Activated CD4-positive, alpha-beta T cell treated with anti-CD3 and anti-CD28 coated beads, Interleukin-2, amount 10 ng/mL, durations not matched to agents 24 days and 14 days (primary cell): Measurements from ENCODE around the gene AEN. TPM values are rescaled to one million over a fixed set of nuclear protein-coding genes. Genes with fewer than 3 reads are reported as not detected.
"Not testable (repeated sequence)": the region's sequence is repeated elsewhere in the genome, so short reads cannot be mapped to it uniquely, and the experiment has no call there.

Experiments used
- DNase-seq: peaks from one replicate; pipeline ENCODE4 v3.0.0; 2022
- H3K27ac Mint-ChIP-seq: one replicate; pipeline ENCODE4 v1.8.0; 2022; ENCODE audit warnings: mild to moderate bottlenecking, mixed read lengths
- H3K27me3 Mint-ChIP-seq: one replicate; pipeline ENCODE4 v1.8.0; 2022; ENCODE audit warnings: mixed read lengths
- H3K36me3 Mint-ChIP-seq: one replicate; pipeline ENCODE4 v1.8.0; 2022; ENCODE audit warnings: low read depth, mild to moderate bottlenecking, mixed read lengths
- H3K4me1 Mint-ChIP-seq: one replicate; pipeline ENCODE4 v1.8.0; 2021; ENCODE audit warnings: mixed read lengths
- H3K4me3 Mint-ChIP-seq: one replicate; pipeline ENCODE4 v1.8.0; 2022; ENCODE audit warnings: mild to moderate bottlenecking, moderate library complexity, mixed read lengths
- H3K9me3 Mint-ChIP-seq: one replicate; pipeline ENCODE4 v1.8.0; 2021; ENCODE audit warnings: mixed read lengths
- intact Hi-C: fragments of 100-400 bp; cut with micrococcal nuclease; formaldehyde crosslinking; loops from one replicate; pipeline ENCODE4 v1.15.1; 2023
- total RNA-seq: library from RNA; stranded (reverse); gene quantifications from 2 replicates; pipeline ENCODE4 v1.2.3, GENCODE V29; 2022

The AEN gene
- total RNA-seq, 1 donor from 2014 or later, result 72.4 TPM

GRCh38 chr15:88630798-88631463, 9.8 kb downstream of the AEN start:
- no peak for DNase-seq
- Mint-ChIP-seq H3K4me3 (no peak overlapping the region), H3K27me3 (no peaks in the 10 kb centered on the region)

GRCh38 chr15:88631464-88632028, 10.4 kb downstream of the AEN start:
- no peaks in the 10 kb centered on the region for H3K27me3 Mint-ChIP-seq
- H3K27ac Mint-ChIP-seq, result no peak overlapping the region
- intact Hi-C loops, result no loop called here
- DNase-seq, result no peak
- no peaks in the 10 kb centered on the region for H3K9me3 Mint-ChIP-seq
- H3K4me1 Mint-ChIP-seq, result peaks cover 69% of the 10 kb centered on the region
- no peak overlapping the region for H3K4me3 Mint-ChIP-seq
- H3K36me3 Mint-ChIP-seq, result peaks cover 68% of the 10 kb centered on the region

More at GRCh38 chr15:88630798-88631463, 9.8 kb downstream of the AEN start:
- Mint-ChIP-seq H3K27ac (peak overlapping the region; percentile 87), H3K9me3 (no peaks in the 10 kb centered on the region), H3K36me3 (peaks cover 68% of the 10 kb centered on the region), H3K4me1 (peaks cover 66% of the 10 kb centered on the region)
- intact Hi-C loops, result no loop called here

- DNase-seq, intact Hi-C loops, H3K27me3 Mint-ChIP-seq, H3K4me3 Mint-ChIP-seq, H3K9me3 Mint-ChIP-seq: not testable (repeated sequence)
- peak overlapping the region; percentile 71 for H3K27ac Mint-ChIP-seq
- H3K36me3 Mint-ChIP-seq, result peaks cover 67% of the 10 kb centered on the region
- H3K4me1 Mint-ChIP-seq, result peaks cover 71% of the 10 kb centered on the region
These were observed 11.7 kb downstream of the AEN start for GRCh38 chr15:88632797-88633196.

GRCh38 chr15:88634449-88634848, 13.3 kb downstream of the AEN start:
- H3K27me3 Mint-ChIP-seq, result no peaks in the 10 kb centered on the region
- H3K4me3 Mint-ChIP-seq, result no peak overlapping the region
- peaks cover 58% of the 10 kb centered on the region for H3K36me3 Mint-ChIP-seq
- H3K9me3 Mint-ChIP-seq, result no peaks in the 10 kb centered on the region
- H3K27ac Mint-ChIP-seq, result peak overlapping the region; percentile 70
- intact Hi-C loops, result no loop called here
- H3K4me1 Mint-ChIP-seq, result peaks cover 67% of the 10 kb centered on the region
- no peak for DNase-seq

DNA sequence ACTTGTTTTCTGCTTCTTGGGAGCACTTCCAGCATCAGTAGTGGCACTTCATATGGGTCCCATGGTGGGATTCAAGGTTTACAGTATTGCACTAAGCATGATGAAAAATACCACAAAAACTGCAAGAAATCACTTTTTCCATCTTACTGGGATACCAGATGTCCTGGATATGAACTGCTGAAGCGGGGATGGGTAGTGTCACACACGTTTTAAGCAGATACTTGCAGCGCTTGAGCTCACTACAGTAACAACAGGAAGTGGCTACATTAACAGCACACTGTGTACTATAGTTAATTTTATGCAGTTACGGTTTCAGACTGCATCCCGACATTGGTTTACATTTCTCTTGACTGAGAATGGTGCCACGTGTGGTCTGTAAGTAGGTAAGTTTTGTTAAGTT, 14.2 kb downstream of the AEN start:
- intact Hi-C loops, result loop anchor here (1.0 kb wide), 1 partner anchor 8 kb away; no protein-coding TSS in a partner anchor

DNA sequence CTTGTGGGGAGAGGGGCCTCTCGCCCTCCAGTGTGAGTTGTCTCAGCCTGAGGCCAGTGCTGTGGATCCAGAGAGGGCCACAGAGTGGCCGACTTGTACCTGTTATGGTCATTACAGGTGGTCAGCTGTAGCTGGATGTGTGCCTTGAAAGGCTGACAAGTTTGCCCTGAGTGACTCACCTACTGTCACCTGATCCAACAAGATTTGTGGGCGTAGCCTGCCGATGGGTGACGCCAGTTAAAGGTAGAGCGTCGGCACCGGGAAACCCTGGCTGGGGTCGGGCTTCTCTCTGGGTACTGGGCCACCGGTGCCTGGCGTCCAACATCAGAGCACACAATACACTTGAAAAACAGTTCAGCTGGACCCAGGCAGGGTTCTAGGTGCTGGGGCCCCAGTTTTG, 14.9 kb downstream of the AEN start:
- Mint-ChIP-seq H3K4me1 (peaks cover 67% of the 10 kb centered on the region), H3K9me3 (no peaks in the 10 kb centered on the region), H3K36me3 (peaks cover 56% of the 10 kb centered on the region), H3K27ac (peak overlapping the region; percentile 96), H3K4me3 (peak overlapping the region; percentile 89), H3K27me3 (no peaks in the 10 kb centered on the region)
- intact Hi-C loops, result no loop called here
- DNase-seq, result peak; percentile 92

More for the DNA sequence above, 14.2 kb downstream of the AEN start:
- Mint-ChIP-seq H3K4me3 (peak overlapping the region; percentile 89), H3K9me3 (no peaks in the 10 kb centered on the region), H3K27ac (peak overlapping the region; percentile 96), H3K27me3 (no peaks in the 10 kb centered on the region), H3K36me3 (peaks cover 59% of the 10 kb centered on the region), H3K4me1 (peaks cover 68% of the 10 kb centered on the region)
- DNase-seq, result peak; percentile 86

- H3K27ac Mint-ChIP-seq, result peak overlapping the region; percentile 96
- intact Hi-C loops, result no loop called here
- H3K4me3 Mint-ChIP-seq, result peak overlapping the region; percentile 89
- peaks cover 51% of the 10 kb centered on the region for H3K36me3 Mint-ChIP-seq
- peaks cover 65% of the 10 kb centered on the region for H3K4me1 Mint-ChIP-seq
- no peaks in the 10 kb centered on the region for H3K9me3 Mint-ChIP-seq
- peak; percentile 65 for DNase-seq
- no peaks in the 10 kb centered on the region for H3K27me3 Mint-ChIP-seq
These were observed 15.5 kb downstream of the AEN start for GRCh38 chr15:88636654-88637053.

DNA sequence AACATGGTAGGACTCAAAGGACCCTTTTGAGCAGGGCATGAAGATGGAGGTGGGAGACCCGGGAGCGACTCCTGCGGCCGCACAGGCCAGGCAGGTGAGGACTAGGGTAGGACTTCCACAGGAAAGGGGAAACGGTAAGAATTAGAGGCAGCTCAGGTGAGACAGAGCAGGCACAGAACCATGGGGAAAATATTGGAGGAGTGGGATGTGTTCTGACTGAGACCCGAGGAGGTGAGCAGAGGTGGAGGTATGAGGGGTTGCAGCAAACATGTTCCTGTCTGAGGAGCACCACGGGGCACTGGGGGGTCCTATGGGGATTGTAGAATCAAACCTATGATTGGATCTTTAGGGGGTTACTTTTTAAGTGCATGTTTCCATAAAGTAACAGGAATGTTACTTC, 16.3 kb downstream of the AEN start:
- intact Hi-C loops, result no loop called here
- peaks cover 51% of the 10 kb centered on the region for H3K36me3 Mint-ChIP-seq

GRCh38 chr15:88637841-88638625, 16.9 kb downstream of the AEN start:
- Mint-ChIP-seq H3K4me3 (peak overlapping the region; percentile 89), H3K9me3 (no peaks in the 10 kb centered on the region), H3K27ac (peak overlapping the region; percentile 96), H3K4me1 (peaks cover 63% of the 10 kb centered on the region), H3K27me3 (no peaks in the 10 kb centered on the region), H3K36me3 (peaks cover 51% of the 10 kb centered on the region)
- intact Hi-C loops, result loop anchor here (1.0 kb wide), 2 partner anchors 15 to 92 kb away; partner anchors contain the start of gene DET1
- no peak for DNase-seq

More for the DNA sequence above, 16.3 kb downstream of the AEN start:
- Mint-ChIP-seq H3K27ac (peak overlapping the region; percentile 96), H3K27me3 (no peaks in the 10 kb centered on the region), H3K4me3 (peak overlapping the region; percentile 89), H3K4me1 (peaks cover 65% of the 10 kb centered on the region), H3K9me3 (no peaks in the 10 kb centered on the region)
- DNase-seq, result no peak

DNA sequence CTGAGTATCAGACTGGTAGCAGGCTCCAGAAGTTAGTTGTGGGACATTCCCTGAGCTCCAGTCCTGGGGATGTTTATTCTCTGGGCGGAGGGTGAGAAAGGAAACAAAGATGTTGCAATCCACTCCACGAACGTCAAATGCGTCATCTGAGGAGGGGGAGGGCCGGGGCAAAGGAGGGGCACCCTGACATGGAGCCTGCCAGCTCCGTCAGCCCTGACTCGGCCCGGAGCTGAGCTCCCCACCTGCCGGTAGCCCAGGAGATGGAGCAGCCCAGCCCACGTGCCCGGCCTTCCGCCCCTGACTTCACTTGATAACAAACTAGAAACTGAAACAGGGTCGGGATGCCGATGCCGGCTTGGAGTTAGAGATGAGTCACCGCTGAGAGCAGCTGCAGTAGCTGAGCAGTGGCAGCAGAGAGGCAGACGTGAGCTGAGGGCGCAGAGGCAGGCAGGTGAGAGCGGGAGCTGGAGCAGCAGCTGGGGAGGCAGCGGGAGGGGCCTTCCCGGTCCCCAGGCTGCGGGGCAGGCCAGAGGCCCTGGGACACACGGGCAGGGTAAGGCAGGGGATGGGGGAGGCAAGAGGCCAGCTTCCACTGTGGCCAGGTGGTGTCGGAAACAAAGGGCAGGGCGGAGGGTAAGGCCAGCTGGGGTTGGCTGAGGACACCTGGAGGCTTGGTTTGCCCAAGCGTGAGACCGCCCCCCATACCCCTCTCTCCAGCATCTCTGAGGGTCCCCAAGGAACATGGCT, 17.7 kb downstream of the AEN start, which contains the start of gene ISG20:
Gene ISG20, plus strand, starts transcription at position 391 of the 747 bp plus-strand sequence. Its CDS starts 351 bp downstream, at position 742.
- peak within 1 kb of the TSS; percentile 89 for H3K4me3 Mint-ChIP-seq
- DNase-seq, result peak; percentile 98
- peak within 1 kb of the TSS; percentile 96 for H3K27ac Mint-ChIP-seq
- H3K36me3 Mint-ChIP-seq, result peaks cover 53% of the 10 kb centered on the region
- no peaks in the 10 kb centered on the region for H3K27me3 Mint-ChIP-seq
- intact Hi-C loops, result loop anchor here (1.0 kb wide), 2 partner anchors 15 to 92 kb away; partner anchors contain the start of gene DET1
- H3K4me1 Mint-ChIP-seq, result peaks cover 64% of the 10 kb centered on the region
- H3K9me3 Mint-ChIP-seq, result no peaks in the 10 kb centered on the region

GRCh38 chr15:88641959-88642452, 20.9 kb downstream of the AEN start:
- H3K9me3 Mint-ChIP-seq, result no peaks in the 10 kb centered on the region
- H3K36me3 Mint-ChIP-seq, result peaks cover 45% of the 10 kb centered on the region
- H3K27ac Mint-ChIP-seq, result peak overlapping the region; percentile 62
- intact Hi-C loops, result no loop called here
- DNase-seq, result no peak
- H3K4me3 Mint-ChIP-seq, result peak overlapping the region; percentile 45
- peaks cover 52% of the 10 kb centered on the region for H3K4me1 Mint-ChIP-seq
- H3K27me3 Mint-ChIP-seq, result no peaks in the 10 kb centered on the region

DNA sequence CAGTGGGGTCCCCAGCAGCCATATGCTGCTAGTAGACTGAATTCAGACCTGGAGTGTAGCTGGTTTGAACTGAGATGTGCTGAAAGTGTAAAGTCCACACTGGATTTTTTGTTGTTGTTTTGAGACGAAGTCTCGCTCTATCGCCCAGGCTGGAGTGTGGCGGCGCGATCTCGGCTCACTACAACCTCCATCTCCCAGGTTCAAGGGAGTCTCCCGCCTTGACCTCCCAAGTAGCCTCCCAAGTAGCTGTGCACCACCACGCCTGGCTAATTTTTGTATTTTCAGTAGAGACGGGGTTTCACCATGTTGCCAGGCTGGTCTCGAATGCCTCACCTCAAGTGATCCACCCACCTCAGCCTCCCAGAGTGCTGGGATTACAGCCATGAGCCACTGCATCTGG, 21.4 kb downstream of the AEN start:
- Mint-ChIP-seq H3K4me3 (peak overlapping the region; percentile 50), H3K36me3 (peaks cover 41% of the 10 kb centered on the region), H3K4me1 (peaks cover 50% of the 10 kb centered on the region), H3K27ac (peak overlapping the region; percentile 62)
- intact Hi-C loops, H3K9me3 Mint-ChIP-seq, H3K27me3 Mint-ChIP-seq, DNase-seq: not testable (repeated sequence)

GRCh38 chr15:88644741-88645140, 23.6 kb downstream of the AEN start:
- H3K4me1 Mint-ChIP-seq, result peaks cover 54% of the 10 kb centered on the region

More at GRCh38 chr15:88644741-88645140, 23.6 kb downstream of the AEN start:
- H3K9me3 Mint-ChIP-seq, result no peaks in the 10 kb centered on the region
- no peak for DNase-seq
- H3K36me3 Mint-ChIP-seq, result peaks cover 45% of the 10 kb centered on the region
- no peak overlapping the region for H3K4me3 Mint-ChIP-seq
- H3K27ac Mint-ChIP-seq, result no peak overlapping the region
- intact Hi-C loops, result no loop called here
- no peaks in the 10 kb centered on the region for H3K27me3 Mint-ChIP-seq
